ENCODE results near the gene CHMP4B.

- no peak for TF ChIP-seq CTCF (IDR thresholded peaks at IDR 0.05)
- TF ChIP-seq EZH2 (IDR thresholded peaks at IDR 0.05; ENCODE audit: borderline replicate concordance, insufficient read depth, low read depth, low read length, poor library complexity, severe bottlenecking): no peak
These were observed 49.4 kb upstream of the CHMP4B start for GRCh38 chr20:33761698-33762250.

Data from B cell (primary cell).